ENCODE data around the gene ZNF479. TPM values are rescaled to one million over a fixed set of nuclear protein-coding genes. Genes with fewer than 3 reads are reported as not detected.
"Not testable (repeated sequence)": the region's sequence is repeated elsewhere in the genome, so short reads cannot be mapped to it uniquely, and the experiment has no call there.

The ZNF479 gene
- total and polyA plus RNA-seq, 2 of the 13 experiments (the other 11 are each of a cell fraction or from before 2014, with no cell fraction given) = not detected

- no peak overlapping the region for H3K4me2 ChIP-seq (ENCODE audit: low read depth, low read length)
- DNase-seq (ENCODE audit: low spot score) (no peak), ATAC-seq (no peak), FAIRE-seq (no peak)
- no peaks in the 10 kb centered on the region for H3K36me3 ChIP-seq (replicated peaks in 1 of 2; ENCODE audit: control insufficient read depth in 1 of 2, insufficient read depth in 2 of 2, low read length in 2 of 2)
- no peak overlapping the region for H3K27ac ChIP-seq (ENCODE audit: extremely low read length, insufficient read depth, low read length)
- TF ChIP-seq ZNF570 (CRISPR knock-in tag; IDR thresholded peaks at IDR 0.05; ENCODE audit: borderline replicate concordance) = no peak
- TF ChIP-seq BORCS8-MEF2B (CRISPR knock-in tag; IDR thresholded peaks at IDR 0.05) = no peak
- peak; percentile 76; the same call in 1 of the 2 replicates for TF ChIP-seq ZNF274 (CRISPR knock-in tag; IDR thresholded peaks at IDR 0.05)
- no peak for TF ChIP-seq SMAD9 (CRISPR knock-in tag; IDR thresholded peaks at IDR 0.05)
- no TSS peak for BruUV-seq (replicated peaks)
- H3K4me1 ChIP-seq (ENCODE audit: insufficient read depth, low read length) = no peaks in the 10 kb centered on the region
- no peaks in the 10 kb centered on the region for H3K27me3 ChIP-seq (ENCODE audit: control insufficient read depth in 1 of 2, insufficient read depth in 2 of 2, low read length in 2 of 2)
- 28% methylated on average over 7 of the region's 7 CpGs for WGBS (ENCODE audit: low lambda C conversion rate)
- POLR2A ChIA-PET = no interaction called here
- in situ Hi-C loops (cut with HindIII; ENCODE audit: extremely low pct_ligation_motif_present, low pct_unique_long_range_greater_than_20kb) (no loop called here), intact Hi-C loops (cut with micrococcal nuclease; ENCODE audit: unreplicated experiment) (no loop called here)
- H3K9me3 ChIP-seq (ENCODE audit: low read length) = peaks cover 58% of the 10 kb centered on the region
- H4K20me1 ChIP-seq (ENCODE audit: insufficient read depth, low read length) = no peaks in the 10 kb centered on the region
- H3K4me3 ChIP-seq (replicated peaks in 1 of 3; ENCODE audit: insufficient read depth in 1 of 3, low read depth in 2 of 3, low read length in 3 of 3) = no peak overlapping the region
- CTCF ChIA-PET (ENCODE audit: low intra/inter-chr PET ratio, low total read pairs) = no interaction called here
- no peaks in the 10 kb centered on the region for H3K79me2 ChIP-seq (ENCODE audit: insufficient read depth, low read length)
- no peak overlapping the region for H3K9ac ChIP-seq (ENCODE audit: insufficient read depth, low read depth, low read length)
- H2AFZ ChIP-seq (ENCODE audit: low read length) = no peak overlapping the region
Observed at GRCh38 chr7:57165285-57165899, 33.2 kb upstream of the ZNF479 start.

- intact Hi-C loops (cut with micrococcal nuclease; ENCODE audit: unreplicated experiment); FAIRE-seq; in situ Hi-C loops (cut with HindIII; ENCODE audit: extremely low pct_ligation_motif_present, low pct_unique_long_range_greater_than_20kb); H3K36me3 ChIP-seq (replicated peaks in 1 of 2; ENCODE audit: control insufficient read depth in 1 of 2, insufficient read depth in 2 of 2, low read length in 2 of 2); H3K9ac ChIP-seq (ENCODE audit: insufficient read depth, low read depth, low read length); H3K4me3 ChIP-seq (replicated peaks in 1 of 3; ENCODE audit: insufficient read depth in 1 of 3, low read depth in 2 of 3, low read length in 3 of 3); DNase-seq (ENCODE audit: low spot score); CTCF ChIA-PET (ENCODE audit: low intra/inter-chr PET ratio, low total read pairs); POLR2A ChIA-PET; H3K4me2 ChIP-seq (ENCODE audit: low read depth, low read length); ATAC-seq; H3K27me3 ChIP-seq (ENCODE audit: control insufficient read depth in 1 of 2, insufficient read depth in 2 of 2, low read length in 2 of 2); BruUV-seq (replicated peaks); H2AFZ ChIP-seq (ENCODE audit: low read length); H3K4me1 ChIP-seq (ENCODE audit: insufficient read depth, low read length); H3K27ac ChIP-seq (ENCODE audit: extremely low read length, insufficient read depth, low read length); H3K79me2 ChIP-seq (ENCODE audit: insufficient read depth, low read length); H4K20me1 ChIP-seq (ENCODE audit: insufficient read depth, low read length): not testable (repeated sequence)
- H3K9me3 ChIP-seq (ENCODE audit: low read length) = peaks cover 29% of the 10 kb centered on the region
- TF ChIP-seq ZNF274 (CRISPR knock-in tag; IDR thresholded peaks at IDR 0.05) = peak; percentile 27; the same call in 1 of the 2 replicates
- 27% methylated on average over 4 of the region's 5 CpGs for WGBS (ENCODE audit: low lambda C conversion rate)
Observed at GRCh38 chr7:57120123-57120784, 12.0 kb downstream of the ZNF479 start.
